Measurements from ENCODE around the gene NOTUM. TPM values are rescaled to one million over a fixed set of nuclear protein-coding genes. Genes with fewer than 3 reads are reported as not detected.
"Not testable (repeated sequence)": the region's sequence is repeated elsewhere in the genome, so short reads cannot be mapped to it uniquely, and the experiment has no call there.

Gene NOTUM
- total and polyA plus RNA-seq, 2 experiments from 2014 or later, result 4.2 to 7.4 TPM

- TF ChIP-seq, protein P1, sequence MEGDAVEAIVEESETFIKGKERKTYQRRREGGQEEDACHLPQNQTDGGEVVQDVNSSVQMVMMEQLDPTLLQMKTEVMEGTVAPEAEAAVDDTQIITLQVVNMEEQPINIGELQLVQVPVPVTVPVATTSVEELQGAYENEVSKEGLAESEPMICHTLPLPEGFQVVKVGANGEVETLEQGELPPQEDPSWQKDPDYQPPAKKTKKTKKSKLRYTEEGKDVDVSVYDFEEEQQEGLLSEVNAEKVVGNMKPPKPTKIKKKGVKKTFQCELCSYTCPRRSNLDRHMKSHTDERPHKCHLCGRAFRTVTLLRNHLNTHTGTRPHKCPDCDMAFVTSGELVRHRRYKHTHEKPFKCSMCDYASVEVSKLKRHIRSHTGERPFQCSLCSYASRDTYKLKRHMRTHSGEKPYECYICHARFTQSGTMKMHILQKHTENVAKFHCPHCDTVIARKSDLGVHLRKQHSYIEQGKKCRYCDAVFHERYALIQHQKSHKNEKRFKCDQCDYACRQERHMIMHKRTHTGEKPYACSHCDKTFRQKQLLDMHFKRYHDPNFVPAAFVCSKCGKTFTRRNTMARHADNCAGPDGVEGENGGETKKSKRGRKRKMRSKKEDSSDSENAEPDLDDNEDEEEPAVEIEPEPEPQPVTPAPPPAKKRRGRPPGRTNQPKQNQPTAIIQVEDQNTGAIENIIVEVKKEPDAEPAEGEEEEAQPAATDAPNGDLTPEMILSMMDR (IDR thresholded peaks at IDR 0.05; ENCODE audit: low read depth, low read length), result no peak
- H3K9me3 ChIP-seq (ENCODE audit: low read depth), result no peaks in the 10 kb centered on the region
- H3K27me3 ChIP-seq, result no peaks in the 10 kb centered on the region
- no peak overlapping the region for H3K4me3 ChIP-seq
- peaks cover 7% of the 10 kb centered on the region for H3K4me1 ChIP-seq (ENCODE audit: low read depth)
- peaks cover 5% of the 10 kb centered on the region for H3K36me3 ChIP-seq
- H3K27ac ChIP-seq, result no peak overlapping the region
- no peak for DNase-seq (ENCODE audit: low read depth in 1 of 2, low spot score in 1 of 2)
Measured at GRCh38 chr17:81987161-81987770, 26.3 kb upstream of the NOTUM start.

DNA sequence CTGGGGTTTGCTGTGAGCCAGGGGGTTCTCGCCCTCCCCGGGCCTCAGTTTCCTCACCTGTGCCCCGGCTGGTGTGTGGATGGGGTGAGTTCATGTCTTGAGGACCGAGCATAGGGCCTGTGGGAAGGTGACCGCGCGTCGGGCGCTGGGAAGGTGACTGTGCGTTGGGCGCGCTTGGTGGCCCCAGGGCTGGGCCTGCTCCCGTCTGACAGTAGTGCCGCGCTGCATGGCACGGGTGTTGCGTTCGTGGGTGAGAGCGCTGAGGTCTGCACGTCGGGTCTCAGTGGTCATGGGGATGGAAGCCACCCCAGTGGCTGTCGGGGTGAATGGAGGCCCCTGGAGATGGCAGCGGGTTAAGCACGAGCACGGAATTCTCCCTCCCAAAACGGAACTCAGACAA, 25.6 kb upstream of the NOTUM start:
- Histone ChIP-seq H3K4me1 (ENCODE audit: low read depth) (peaks cover under 1% of the 10 kb centered on the region), H3K4me3 (no peak overlapping the region), H3K9me3 (ENCODE audit: low read depth) (no peaks in the 10 kb centered on the region), H3K27ac (no peak overlapping the region), H3K36me3 (peaks cover 5% of the 10 kb centered on the region), H3K27me3 (no peaks in the 10 kb centered on the region)
- DNase-seq (ENCODE audit: low read depth in 1 of 2, low spot score in 1 of 2), result no peak
- TF ChIP-seq, protein P1 (IDR thresholded peaks at IDR 0.05; ENCODE audit: low read depth, low read length), result no peak

GRCh38 chr17:81984773-81985410, 23.9 kb upstream of the NOTUM start:
- Histone ChIP-seq H3K36me3 (peaks cover 5% of the 10 kb centered on the region), H3K27me3 (no peaks in the 10 kb centered on the region), H3K9me3 (ENCODE audit: low read depth) (no peaks in the 10 kb centered on the region), H3K4me3 (no peak overlapping the region), H3K27ac (no peak overlapping the region), H3K4me1 (ENCODE audit: low read depth) (no peaks in the 10 kb centered on the region)
- DNase-seq (ENCODE audit: low read depth in 1 of 2, low spot score in 1 of 2), result no peak
- TF ChIP-seq, protein P1 (IDR thresholded peaks at IDR 0.05; ENCODE audit: low read depth, low read length), result no peak

DNA sequence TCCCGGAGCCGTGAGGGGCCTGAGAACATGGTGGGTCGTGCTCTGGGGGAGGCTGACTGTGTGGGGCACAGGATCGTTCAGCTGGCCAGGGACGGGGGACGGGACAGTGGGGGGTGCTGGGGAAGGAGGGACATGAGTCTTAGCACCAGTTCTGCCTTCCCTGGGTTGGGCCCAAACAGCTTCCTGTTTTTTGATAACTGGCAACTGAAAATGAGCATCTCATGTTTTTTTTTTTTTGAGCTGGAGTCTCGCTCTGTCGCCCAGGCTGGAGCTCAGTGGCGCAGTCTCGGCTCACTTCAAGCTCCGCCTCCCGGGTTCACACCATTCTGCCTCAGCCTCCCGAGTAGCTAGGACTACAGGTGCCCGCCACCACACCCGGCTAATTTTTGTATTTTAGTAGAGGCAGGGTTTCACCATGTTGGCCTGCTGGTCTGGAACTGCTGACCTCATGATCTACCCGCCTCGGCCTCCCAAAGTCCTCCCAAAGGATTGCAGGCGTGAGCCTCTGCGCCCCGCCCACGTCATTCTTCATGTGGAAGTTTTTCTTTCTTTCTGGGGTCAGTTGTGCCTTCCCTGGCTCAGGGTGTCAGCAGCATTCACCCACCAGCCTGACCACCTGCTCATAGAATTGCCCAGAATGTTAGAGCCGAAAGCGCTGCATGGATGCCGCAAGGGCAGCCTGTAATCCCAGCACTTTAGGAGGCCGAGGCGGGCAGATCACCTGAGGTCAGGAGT, 22.8 kb upstream of the NOTUM start:
- no peak overlapping the region for H3K4me3 ChIP-seq
- no peaks in the 10 kb centered on the region for H3K4me1 ChIP-seq (ENCODE audit: low read depth)
- no peaks in the 10 kb centered on the region for H3K27me3 ChIP-seq
- TF ChIP-seq, protein P1 (IDR thresholded peaks at IDR 0.05; ENCODE audit: low read depth, low read length), result no peak
- no peaks in the 10 kb centered on the region for H3K9me3 ChIP-seq (ENCODE audit: low read depth)
- H3K36me3 ChIP-seq, result peaks cover 5% of the 10 kb centered on the region
- no peak for DNase-seq (ENCODE audit: low read depth in 1 of 2, low spot score in 1 of 2)
- H3K27ac ChIP-seq, result no peak overlapping the region

- no peak for DNase-seq (ENCODE audit: low read depth in 1 of 2, low spot score in 1 of 2)
- H3K27ac ChIP-seq, result no peak overlapping the region
- peaks cover 5% of the 10 kb centered on the region for H3K36me3 ChIP-seq
- no peaks in the 10 kb centered on the region for H3K9me3 ChIP-seq (ENCODE audit: low read depth)
- no peaks in the 10 kb centered on the region for H3K27me3 ChIP-seq
- H3K4me1 ChIP-seq (ENCODE audit: low read depth), result no peaks in the 10 kb centered on the region
- no peak overlapping the region for H3K4me3 ChIP-seq
- TF ChIP-seq, protein P1 (IDR thresholded peaks at IDR 0.05; ENCODE audit: low read depth, low read length), result no peak
Measured at GRCh38 chr17:81983011-81983638, 22.1 kb upstream of the NOTUM start.

DNA sequence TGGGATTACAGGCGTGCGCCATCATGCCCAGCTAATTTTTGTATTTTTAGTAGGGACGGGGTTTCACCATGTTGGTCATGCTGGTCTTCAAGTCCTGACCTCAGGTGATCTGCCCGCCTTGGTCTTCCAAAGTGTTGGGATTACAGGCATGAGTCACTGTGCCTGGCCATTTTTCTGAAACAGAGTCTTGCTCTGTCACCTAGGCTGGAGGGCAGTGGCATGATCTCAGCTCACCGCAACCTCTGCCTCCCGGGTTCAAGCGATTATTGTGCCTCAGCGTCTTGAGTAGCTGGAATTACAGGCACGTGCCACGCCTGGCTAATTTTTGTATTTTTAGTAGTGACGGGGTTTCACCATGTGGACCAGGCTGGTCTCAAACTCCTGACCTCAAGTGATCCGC, 20.5 kb upstream of the NOTUM start:
- not testable (repeated sequence) for DNase-seq (ENCODE audit: low read depth in 1 of 2, low spot score in 1 of 2); H3K4me1 ChIP-seq (ENCODE audit: low read depth); H3K4me3 ChIP-seq; H3K36me3 ChIP-seq; H3K9me3 ChIP-seq (ENCODE audit: low read depth); H3K27me3 ChIP-seq; H3K27ac ChIP-seq

Data from cardiac muscle cell (in vitro differentiated cells and primary cell).